ENCODE measurements around the gene CFHR5.
"Not testable (repeated sequence)": the region's sequence is repeated elsewhere in the genome, so short reads cannot be mapped to it uniquely, and the experiment has no call there.

The CFHR5 gene

DNA sequence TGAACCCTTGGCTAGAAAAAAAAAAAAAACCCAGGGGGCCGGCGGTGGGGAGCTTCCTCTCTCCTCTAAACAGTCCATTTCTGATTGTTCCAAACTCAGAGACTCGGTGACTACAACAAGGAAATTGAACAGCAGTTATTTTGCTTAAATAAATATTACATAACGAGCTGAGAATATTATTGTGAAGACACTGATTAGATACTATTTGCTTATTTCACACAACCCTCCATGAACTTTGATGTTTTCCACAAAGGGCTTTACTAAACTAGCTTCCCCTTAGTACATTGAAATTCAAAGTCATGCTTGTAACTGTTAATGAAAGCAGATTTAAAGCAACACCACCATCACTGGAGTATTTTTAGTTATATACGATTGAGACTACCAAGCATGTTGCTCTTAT, at the start of gene CFHR5:
Gene CFHR5 (plus strand): TSS at position 279 of the 400 bp plus-strand sequence. CDS start 109 bp downstream, at position 388.
- no peak for DNase-seq

DNA sequence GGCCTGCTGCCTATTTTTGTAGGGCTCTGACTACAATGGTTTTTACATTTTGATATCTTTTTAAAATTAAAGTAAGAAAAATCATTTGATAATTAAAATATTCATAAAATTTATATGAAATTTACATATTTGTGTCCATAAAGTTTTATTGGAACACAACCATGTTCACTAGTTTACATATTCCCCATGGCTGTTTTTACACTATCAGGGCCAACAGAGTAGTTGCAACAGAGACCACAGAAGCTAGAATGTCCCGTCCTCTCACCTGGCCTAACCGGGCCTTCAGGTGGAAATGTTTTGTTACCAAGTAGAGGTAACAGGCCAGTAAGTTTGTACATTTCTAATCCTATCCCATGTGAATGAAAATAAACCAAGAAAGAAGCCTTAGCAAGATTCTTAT, 44.5 kb upstream of the CFHR5 start:
- not testable (repeated sequence) for DNase-seq

DNA sequence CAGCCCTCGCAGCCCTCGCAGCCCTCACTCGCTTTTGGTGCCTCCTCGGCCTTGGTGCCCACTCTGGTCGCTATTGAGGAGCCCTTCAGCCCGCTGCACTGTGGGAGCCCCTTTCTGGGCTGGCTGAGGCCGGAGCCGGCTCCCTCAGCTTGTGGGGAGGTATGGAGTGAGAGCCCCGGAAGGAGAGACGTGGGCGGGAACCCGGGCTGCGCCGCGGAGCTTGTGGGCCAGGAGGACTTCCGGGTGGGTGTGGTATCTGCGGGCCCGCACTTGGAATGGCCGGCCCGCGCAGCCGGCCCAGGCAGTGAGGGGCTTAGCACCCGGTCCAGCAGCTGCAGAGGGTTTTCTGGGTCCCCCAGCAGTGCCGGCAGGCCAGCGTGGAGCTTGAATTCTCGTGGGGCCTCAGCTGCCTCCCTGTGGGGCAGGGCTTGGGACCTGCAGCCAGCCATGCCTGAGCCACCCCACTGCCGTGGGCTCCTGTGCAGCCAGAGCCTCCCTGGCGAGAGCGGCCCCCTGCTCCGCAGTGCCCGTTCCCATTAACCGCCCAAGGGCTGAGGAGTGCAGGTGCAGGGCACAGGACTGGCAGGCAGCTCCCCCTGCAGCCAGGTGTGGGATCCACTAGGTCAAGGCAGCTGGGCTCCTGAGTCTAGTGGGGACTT, 43.7 kb upstream of the CFHR5 start:
- DNase-seq = no peak

- DNase-seq = not testable (repeated sequence)
Observed at GRCh38 chr1:196941474-196941873, 35.9 kb upstream of the CFHR5 start.

DNA sequence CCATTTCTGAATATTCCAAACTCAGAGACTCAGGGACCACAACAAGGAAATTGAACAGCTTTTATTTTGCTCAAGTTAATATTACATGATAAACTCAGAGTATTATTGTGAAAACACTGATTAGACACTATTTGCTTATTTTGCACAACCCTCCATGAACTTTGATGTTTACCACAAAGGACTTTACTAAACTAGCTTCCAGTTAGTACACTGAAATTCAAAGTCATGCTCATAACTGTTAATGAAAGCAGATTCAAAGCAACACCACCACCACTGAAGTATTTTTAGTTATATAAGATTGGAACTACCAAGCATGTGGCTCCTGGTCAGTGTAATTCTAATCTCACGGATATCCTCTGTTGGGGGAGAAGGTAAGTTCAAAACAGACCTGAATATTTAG, 33.8 kb upstream of the CFHR5 start, which contains the start of gene CFHR2:
Gene CFHR2 (plus strand): TSS at position 171 of the 400 bp plus-strand sequence. CDS start 143 bp downstream, at position 314.
- DNase-seq = not testable (repeated sequence)

GRCh38 chr1:196951711-196952394, 25.5 kb upstream of the CFHR5 start:
- no peak for DNase-seq

DNA sequence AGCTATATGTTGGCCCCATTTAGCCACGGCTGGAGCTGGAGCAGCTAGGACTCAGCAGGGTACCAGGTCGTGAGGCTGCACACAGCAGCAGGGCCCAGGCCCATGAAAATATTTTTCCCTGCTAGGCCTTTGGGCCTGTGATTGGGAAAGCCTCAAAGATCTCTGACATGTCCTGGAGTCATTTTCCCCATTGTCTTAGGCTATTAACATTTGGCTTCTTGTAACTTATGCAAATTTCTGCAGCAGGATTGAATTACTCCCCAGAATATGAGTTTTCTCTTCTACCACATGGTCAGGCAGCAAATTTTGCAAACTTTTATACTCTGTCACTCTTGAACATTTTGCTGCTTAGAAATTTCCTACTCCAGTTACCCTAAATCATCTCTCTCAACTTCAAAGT, 22.6 kb upstream of the CFHR5 start:
- DNase-seq = no peak

DNA sequence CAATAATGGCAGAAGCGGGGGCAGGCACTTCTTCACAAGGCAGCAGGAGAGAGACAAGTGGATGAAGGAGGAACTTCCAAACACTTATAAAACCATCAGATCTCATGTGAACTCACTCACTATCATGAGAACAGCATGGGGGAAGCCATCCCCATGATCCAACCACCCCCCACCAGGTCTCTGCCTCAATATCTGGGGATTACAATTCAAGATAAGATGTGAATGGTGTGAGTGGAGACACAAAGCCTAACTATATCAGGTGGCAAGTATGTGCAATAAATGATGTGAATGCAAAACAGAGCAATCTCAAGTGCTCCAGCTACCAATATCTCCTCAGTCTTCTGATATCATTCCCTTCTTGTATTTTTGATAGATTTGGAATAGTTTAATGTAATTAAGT, 21.4 kb upstream of the CFHR5 start:
- no peak for DNase-seq

- no peak for DNase-seq
Observed at GRCh38 chr1:196960854-196961253, 16.5 kb upstream of the CFHR5 start.

GRCh38 chr1:196970182-196970581, 7.2 kb upstream of the CFHR5 start:
- DNase-seq = no peak

- no peak for DNase-seq
Observed at GRCh38 chr1:196976278-196976677, 1.1 kb upstream of the CFHR5 start.

GRCh38 chr1:196980859-196981258, 3.5 kb downstream of the CFHR5 start:
- no peak for DNase-seq

- DNase-seq = not testable (repeated sequence)
Observed at GRCh38 chr1:196982247-196982646, 4.9 kb downstream of the CFHR5 start.

- DNase-seq = not testable (repeated sequence)
Observed at GRCh38 chr1:196991919-196992651, 14.7 kb downstream of the CFHR5 start.

- no peak for DNase-seq
Observed at GRCh38 chr1:196993916-196994315, 16.6 kb downstream of the CFHR5 start.

DNA sequence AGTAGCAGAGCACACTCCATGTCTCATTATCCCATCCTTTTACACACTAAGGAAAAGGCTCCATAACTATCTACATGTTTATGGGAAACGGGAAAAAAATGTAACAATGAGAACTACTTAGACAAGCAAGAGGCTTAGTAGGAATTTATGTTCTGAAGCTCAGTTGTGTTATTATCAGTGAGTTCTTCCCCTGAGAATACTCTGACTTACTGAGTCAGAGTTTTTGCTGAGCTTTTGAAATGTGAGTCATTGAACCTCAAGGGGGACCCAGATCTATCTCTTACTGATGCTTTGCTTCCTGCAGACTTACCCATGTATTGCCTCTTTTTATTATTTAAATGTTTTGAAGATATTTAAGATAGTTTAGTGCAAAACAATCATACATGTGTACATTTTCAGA, 20.1 kb downstream of the CFHR5 start:
- DNase-seq = no peak

GRCh38 chr1:197001828-197002227, 24.5 kb downstream of the CFHR5 start:
- DNase-seq = no peak

DNA sequence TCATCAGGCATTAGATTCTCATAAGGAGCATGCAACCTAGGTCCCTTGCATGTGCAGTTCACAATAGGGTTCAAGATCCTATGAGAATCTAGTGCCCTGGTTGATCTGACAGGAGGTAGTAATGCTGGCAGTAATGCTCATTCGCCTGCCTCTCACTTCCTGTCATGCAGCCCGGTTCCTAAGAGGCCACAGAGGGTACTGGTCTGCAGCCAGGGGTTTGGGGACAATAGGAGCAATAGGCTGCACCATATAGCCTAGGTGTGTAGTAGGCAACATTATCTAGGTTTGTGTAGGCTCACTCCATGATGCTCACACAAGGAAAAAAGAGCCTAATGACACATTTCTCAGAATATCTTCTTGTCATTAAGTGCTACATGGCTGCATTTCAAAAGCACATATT, 25.8 kb downstream of the CFHR5 start:
- DNase-seq = no peak

DNA sequence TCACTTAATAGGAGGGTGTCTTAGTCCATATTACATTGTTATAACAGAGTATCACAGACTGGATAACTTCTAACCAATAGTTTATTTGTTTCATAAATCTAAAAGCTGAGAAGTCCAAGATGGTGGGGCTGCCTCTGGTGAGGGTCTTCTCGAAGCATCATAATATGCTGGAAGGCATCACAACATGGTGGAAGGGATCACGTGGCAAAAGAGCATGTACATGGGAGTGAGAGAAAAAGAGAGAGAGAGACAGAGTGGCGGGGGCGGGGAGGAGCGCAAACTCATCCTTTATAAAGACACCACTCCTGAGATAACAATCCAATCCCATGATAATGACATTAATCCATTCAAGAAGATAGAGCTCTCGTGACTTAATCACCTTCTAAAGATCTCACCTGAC, 31.5 kb downstream of the CFHR5 start:
- DNase-seq = no peak

- DNase-seq = no peak
Observed at GRCh38 chr1:197011614-197012013, 34.3 kb downstream of the CFHR5 start.

DNA sequence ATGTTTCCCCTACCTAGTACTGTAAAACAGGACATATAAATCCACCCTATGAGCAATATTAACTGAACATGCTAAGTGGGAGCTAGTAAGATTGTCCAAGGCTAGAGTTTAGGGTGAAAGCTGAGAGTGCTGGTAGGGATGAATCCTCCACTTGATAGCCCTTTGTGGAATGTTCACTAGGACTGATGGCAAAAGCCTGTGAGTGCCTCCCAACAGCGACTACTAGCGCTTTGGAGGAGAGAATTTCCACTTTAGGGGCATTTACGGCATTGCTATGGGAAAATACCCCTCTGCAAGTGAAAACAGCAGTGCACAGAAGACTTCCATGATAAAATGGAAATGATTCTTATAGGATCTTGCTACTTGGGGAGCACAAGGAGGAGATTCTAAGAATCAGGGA, 35.9 kb downstream of the CFHR5 start:
- no peak for DNase-seq

- no peak for DNase-seq
Observed at GRCh38 chr1:197016751-197017150, 39.4 kb downstream of the CFHR5 start.

- no peak for DNase-seq
Observed at GRCh38 chr1:197017558-197018146, 40.3 kb downstream of the CFHR5 start.
